Measurements from ENCODE around the gene SLC4A1AP. TPM values are rescaled to one million over a fixed set of nuclear protein-coding genes. Genes with fewer than 3 reads are reported as not detected.
"Not testable (repeated sequence)": the region's sequence is repeated elsewhere in the genome, so short reads cannot be mapped to it uniquely, and the experiment has no call there.

Gene SLC4A1AP
- total and polyA plus RNA-seq, 2 donors = 16.3 to 22.6 TPM

GRCh38 chr2:27667446-27667845 is 3.8 kb downstream of the SLC4A1AP start:
- H3K4me1 ChIP-seq (ENCODE audit: insufficient read depth) = no peaks in the 10 kb centered on the region
- H3K36me3 ChIP-seq (ENCODE audit: insufficient read depth) = peaks cover 2% of the 10 kb centered on the region
- DNase-seq (ENCODE audit: extremely low spot score) = no peak
- no peak overlapping the region for H3K27ac ChIP-seq (ENCODE audit: low read depth)
- H3K4me3 ChIP-seq (ENCODE audit: low read depth, low read length) = no peak overlapping the region
- 90% methylated on average over 1 of the region's 1 CpG for WGBS

GRCh38 chr2:27671235-27671634 is 7.5 kb downstream of the SLC4A1AP start:
- Histone ChIP-seq H3K36me3 (ENCODE audit: insufficient read depth) (peaks cover 2% of the 10 kb centered on the region), H3K4me3 (ENCODE audit: low read depth, low read length) (no peak overlapping the region), H3K27ac (ENCODE audit: low read depth) (no peak overlapping the region), H3K4me1 (ENCODE audit: insufficient read depth) (no peaks in the 10 kb centered on the region)
- 91% methylated on average over 4 of the region's 4 CpGs for WGBS
- no peak for DNase-seq (ENCODE audit: extremely low spot score)

GRCh38 chr2:27672723-27673486 is 9.2 kb downstream of the SLC4A1AP start:
- H3K4me1 ChIP-seq (ENCODE audit: insufficient read depth) = no peaks in the 10 kb centered on the region
- H3K36me3 ChIP-seq (ENCODE audit: insufficient read depth) = peaks cover 4% of the 10 kb centered on the region
- DNase-seq (ENCODE audit: extremely low spot score) = no peak
- 79% methylated on average over 5 of the region's 5 CpGs for WGBS
- no peak overlapping the region for H3K4me3 ChIP-seq (ENCODE audit: low read depth, low read length)
- no peak overlapping the region for H3K27ac ChIP-seq (ENCODE audit: low read depth)

GRCh38 chr2:27680571-27680970 is 16.9 kb downstream of the SLC4A1AP start:
- Histone ChIP-seq H3K4me1 (ENCODE audit: insufficient read depth) (no peaks in the 10 kb centered on the region), H3K36me3 (ENCODE audit: insufficient read depth) (peaks cover 9% of the 10 kb centered on the region), H3K27ac (ENCODE audit: low read depth) (no peak overlapping the region), H3K4me3 (ENCODE audit: low read depth, low read length) (no peak overlapping the region)
- 93% methylated on average over 2 of the region's 2 CpGs for WGBS
- no peak for DNase-seq (ENCODE audit: extremely low spot score)

GRCh38 chr2:27681841-27682240 is 18.2 kb downstream of the SLC4A1AP start:
- DNase-seq (ENCODE audit: extremely low spot score) = no peak
- H3K4me3 ChIP-seq (ENCODE audit: low read depth, low read length) = no peak overlapping the region
- no peak overlapping the region for H3K27ac ChIP-seq (ENCODE audit: low read depth)
- 94% methylated on average over 1 of the region's 1 CpG for WGBS
- H3K4me1 ChIP-seq (ENCODE audit: insufficient read depth) = no peaks in the 10 kb centered on the region
- peaks cover 9% of the 10 kb centered on the region for H3K36me3 ChIP-seq (ENCODE audit: insufficient read depth)

GRCh38 chr2:27682334-27682771 is 18.7 kb downstream of the SLC4A1AP start:
- H3K27ac ChIP-seq (ENCODE audit: low read depth); H3K4me3 ChIP-seq (ENCODE audit: low read depth, low read length); DNase-seq (ENCODE audit: extremely low spot score); H3K4me1 ChIP-seq (ENCODE audit: insufficient read depth); H3K36me3 ChIP-seq (ENCODE audit: insufficient read depth): not testable (repeated sequence)
- WGBS = 84% methylated on average over 7 of the region's 7 CpGs

- Histone ChIP-seq H3K4me1 (ENCODE audit: insufficient read depth) (no peaks in the 10 kb centered on the region), H3K27ac (ENCODE audit: low read depth) (no peak overlapping the region), H3K4me3 (ENCODE audit: low read depth, low read length) (no peak overlapping the region), H3K36me3 (ENCODE audit: insufficient read depth) (peaks cover 8% of the 10 kb centered on the region)
- peak; percentile 51 for DNase-seq (ENCODE audit: extremely low spot score)
- 48% methylated on average over 9 of the region's 9 CpGs for WGBS
Observed at GRCh38 chr2:27683390-27684071, 19.8 kb downstream of the SLC4A1AP start.

- WGBS = 90% methylated on average over 1 of the region's 1 CpG
- H3K36me3 ChIP-seq (ENCODE audit: insufficient read depth); H3K4me3 ChIP-seq (ENCODE audit: low read depth, low read length); H3K4me1 ChIP-seq (ENCODE audit: insufficient read depth); H3K27ac ChIP-seq (ENCODE audit: low read depth); DNase-seq (ENCODE audit: extremely low spot score): not testable (repeated sequence)
Observed at GRCh38 chr2:27685006-27685405, 21.3 kb downstream of the SLC4A1AP start.

- DNase-seq (ENCODE audit: extremely low spot score) = no peak
- Histone ChIP-seq H3K36me3 (ENCODE audit: insufficient read depth) (peaks cover 5% of the 10 kb centered on the region), H3K27ac (ENCODE audit: low read depth) (no peak overlapping the region), H3K4me3 (ENCODE audit: low read depth, low read length) (no peak overlapping the region), H3K4me1 (ENCODE audit: insufficient read depth) (no peaks in the 10 kb centered on the region)
- WGBS = 94% methylated on average over 3 of the region's 3 CpGs
Observed at GRCh38 chr2:27685577-27685976, 21.9 kb downstream of the SLC4A1AP start.

GRCh38 chr2:27687232-27687631 is 23.5 kb downstream of the SLC4A1AP start:
- no peak for DNase-seq (ENCODE audit: extremely low spot score)
- Histone ChIP-seq H3K4me3 (ENCODE audit: low read depth, low read length) (no peak overlapping the region), H3K4me1 (ENCODE audit: insufficient read depth) (no peaks in the 10 kb centered on the region), H3K27ac (ENCODE audit: low read depth) (no peak overlapping the region), H3K36me3 (ENCODE audit: insufficient read depth) (peaks cover 5% of the 10 kb centered on the region)
- WGBS = 94% methylated on average over 1 of the region's 1 CpG

- Histone ChIP-seq H3K36me3 (ENCODE audit: insufficient read depth) (peaks cover 5% of the 10 kb centered on the region), H3K27ac (ENCODE audit: low read depth) (no peak overlapping the region), H3K4me3 (ENCODE audit: low read depth, low read length) (no peak overlapping the region), H3K4me1 (ENCODE audit: insufficient read depth) (no peaks in the 10 kb centered on the region)
- no peak for DNase-seq (ENCODE audit: extremely low spot score)
- 94% methylated on average over 2 of the region's 2 CpGs for WGBS
Observed at GRCh38 chr2:27689424-27689823, 25.7 kb downstream of the SLC4A1AP start.

- Histone ChIP-seq H3K36me3 (ENCODE audit: insufficient read depth) (peaks cover 7% of the 10 kb centered on the region), H3K4me3 (ENCODE audit: low read depth, low read length) (no peak overlapping the region), H3K27ac (ENCODE audit: low read depth) (no peak overlapping the region), H3K4me1 (ENCODE audit: insufficient read depth) (no peaks in the 10 kb centered on the region)
- no peak for DNase-seq (ENCODE audit: extremely low spot score)
Observed at GRCh38 chr2:27690052-27690451, 26.4 kb downstream of the SLC4A1AP start.

GRCh38 chr2:27697660-27698059 is 34.0 kb downstream of the SLC4A1AP start:
- DNase-seq (ENCODE audit: extremely low spot score) = no peak
- WGBS = 73% methylated on average over 1 of the region's 1 CpG
- Histone ChIP-seq H3K36me3 (ENCODE audit: insufficient read depth) (peaks cover 3% of the 10 kb centered on the region), H3K4me1 (ENCODE audit: insufficient read depth) (no peaks in the 10 kb centered on the region), H3K4me3 (ENCODE audit: low read depth, low read length) (no peak overlapping the region), H3K27ac (ENCODE audit: low read depth) (no peak overlapping the region)

- DNase-seq (ENCODE audit: extremely low spot score) = no peak
- Histone ChIP-seq H3K4me1 (ENCODE audit: insufficient read depth) (no peaks in the 10 kb centered on the region), H3K4me3 (ENCODE audit: low read depth, low read length) (no peak overlapping the region), H3K36me3 (ENCODE audit: insufficient read depth) (no peaks in the 10 kb centered on the region), H3K27ac (ENCODE audit: low read depth) (no peak overlapping the region)
- WGBS = 66% methylated on average over 5 of the region's 5 CpGs
Observed at GRCh38 chr2:27701676-27702075, 38.0 kb downstream of the SLC4A1AP start.
